HepG2 (cell line): ENCODE results near the gene SLC7A10. TPM values are rescaled to one million over a fixed set of nuclear protein-coding genes. Genes with fewer than 3 reads are reported as not detected.
A peak's percentile ranks its signal among the peaks of the same experiment; 100 is the strongest.

Experiments
- ATAC-seq: fragments of 200-7000 bp; cut with Tn5 transposase; 3 replicates; pipeline ENCODE4 v1.9.1; 2020; ENCODE audit warnings: mild to moderate bottlenecking, moderate library complexity
- BruUV-seq: library from RNA; stranded (reverse); fragments of 400-500 nt; replicated peaks from 2 replicates; lab custom pipeline; 2021; lab: Mats Ljungman, UMichigan
- CTCF ChIA-PET: fragments of 300-600 bp; formaldehyde crosslinking; extraction: SDS; loops from one replicate; lab custom pipeline; 2021; ENCODE audit warnings: low total read pairs, inconsistent platforms, low intra/inter-chr PET ratio; lab: Yijun Ruan, JAX
- POLR2A ChIA-PET: fragments of 350-600 bp; sonication (Branson Sonifier 250); formaldehyde crosslinking; loops from one replicate; lab custom pipeline; 2020; ENCODE audit warnings: antibody characterized with exemption, inconsistent platforms; lab: Yijun Ruan, JAX
- DNase-seq: peaks from one replicate; pipeline ENCODE4 v3.0.0-alpha.2; 2015; ENCODE audit warnings: low spot score
- FAIRE-seq: peaks from 3 replicates; lab custom pipeline; 2011; peaks lifted over from hg19 to GRCh38; lab: Jason Lieb, UNC
- H2AFZ ChIP-seq: one replicate; pipeline ENCODE4 v1.6.1; 2011; ENCODE audit warnings: low read length, inconsistent platforms
- H3K27ac ChIP-seq: fragments of 300-600 bp; 3 replicates; pipeline ENCODE4 v1.8.0; 2011; ENCODE audit warnings: mixed run types, mild to moderate bottlenecking, mixed read lengths, low read length, inconsistent platforms; ENCODE audit not compliant: insufficient read depth; ENCODE audit errors: extremely low read length
- H3K27me3 ChIP-seq, 2 experiments: fragments of 200-600 bp in 1 of 2; 2 replicates in 1 of 2; 3 replicates in 1 of 2; pipeline versions ENCODE4 v1.6.0 to v1.8.0; 2011; ENCODE audit warnings: low read length in 2 of 2, mild to moderate bottlenecking in 2 of 2, moderate library complexity in 2 of 2, inconsistent platforms in 1 of 2; ENCODE audit not compliant: insufficient read depth in 2 of 2, control insufficient read depth in 1 of 2
- H3K36me3 ChIP-seq, 2 experiments: fragments of 200-600 bp in 1 of 2; replicated peaks in 1 of 2; 2 replicates in 1 of 2; 3 replicates in 1 of 2; pipeline versions ENCODE4 v1.5.1 to v1.8.0; 2011; ENCODE audit warnings: low read length in 2 of 2, inconsistent platforms in 1 of 2; ENCODE audit not compliant: insufficient read depth in 2 of 2, control insufficient read depth in 1 of 2
- H3K4me1 ChIP-seq: 2 replicates; pipeline ENCODE4 v1.5.1; 2012; ENCODE audit warnings: low read length, inconsistent platforms; ENCODE audit not compliant: insufficient read depth
- H3K4me2 ChIP-seq: 2 replicates; pipeline ENCODE4 v1.6.0; 2011; ENCODE audit warnings: low read depth, low read length, inconsistent platforms
- H3K4me3 ChIP-seq, 3 experiments: fragments of 200-600 bp in 1 of 3; sonication (generic), shearing (Covaris generic) in 1 of 3; replicated peaks in 1 of 3; 2 replicates each; pipeline ENCODE4 v1.5.1; 2011 to 2016; ENCODE audit warnings: low read length in 3 of 3, inconsistent platforms in 2 of 3, low read depth in 2 of 3, mild to moderate bottlenecking in 2 of 3, control low read depth in 1 of 3, mixed read lengths in 1 of 3; ENCODE audit not compliant: insufficient read depth in 1 of 3
- H3K79me2 ChIP-seq: one replicate; pipeline ENCODE4 v1.6.1; 2011; ENCODE audit warnings: low read length, inconsistent platforms; ENCODE audit not compliant: insufficient read depth
- H3K9ac ChIP-seq: 2 replicates; pipeline ENCODE4 v1.6.0; 2011; ENCODE audit warnings: mild to moderate bottlenecking, low read depth, low read length, inconsistent platforms; ENCODE audit not compliant: insufficient read depth
- H3K9me3 ChIP-seq: 2 replicates; pipeline ENCODE4 v1.5.1; 2012; ENCODE audit warnings: mild to moderate bottlenecking, low read length
- H4K20me1 ChIP-seq: 2 replicates; pipeline ENCODE4 v1.6.0; 2011; ENCODE audit warnings: inconsistent platforms, mild to moderate bottlenecking, low read length, moderate library complexity; ENCODE audit not compliant: insufficient read depth
- CEBPB ChIP-seq: IDR thresholded peaks from 2 replicates; pipeline ENCODE4 v1.6.1; 2011; ENCODE audit warnings: low read depth, low read length, improper control_type of control experiment, borderline replicate concordance
- EP300 ChIP-seq, 3 experiments: sonication (generic) in 1 of 3; formaldehyde crosslinking in 1 of 3; IDR thresholded peaks; 2 replicates each; pipeline versions ENCODE4 v1.5.1 to v1.6.1; 2011 to 2020; ENCODE audit warnings: low read depth in 2 of 3, low read length in 2 of 3, borderline replicate concordance in 1 of 3, improper control_type of control experiment in 1 of 3, mild to moderate bottlenecking in 1 of 3, missing genetic modification reagents in 1 of 3, moderate library complexity in 1 of 3
- FLYWCH1 ChIP-seq: sonication (generic); formaldehyde crosslinking; IDR thresholded peaks from 2 replicates; pipeline ENCODE4 v1.8.1; 2023; ENCODE audit warnings: mild to moderate bottlenecking, missing genetic modification reagents
- GZF1 ChIP-seq: sonication (generic); formaldehyde crosslinking; IDR thresholded peaks from 2 replicates; pipeline ENCODE4 v1.5.1; 2020; ENCODE audit warnings: mild to moderate bottlenecking, missing genetic modification reagents
- HNRNPL ChIP-seq: fragments of 200-400 bp; formaldehyde crosslinking; IDR thresholded peaks from 2 replicates; pipeline ENCODE4 v1.6.1; 2017; ENCODE audit warnings: mild to moderate bottlenecking, low read depth, low read length
- HNRNPLL ChIP-seq: fragments of 200-400 bp; formaldehyde crosslinking; IDR thresholded peaks from 2 replicates; pipeline ENCODE4 v1.6.1; 2017; ENCODE audit warnings: mild to moderate bottlenecking, low read depth, low read length; ENCODE audit not compliant: poor library complexity, severe bottlenecking
- KLF12 ChIP-seq: sonication (generic); formaldehyde crosslinking; IDR thresholded peaks from 2 replicates; pipeline ENCODE4 v1.4.0; 2020; ENCODE audit warnings: missing genetic modification reagents, borderline replicate concordance
- MAZ ChIP-seq, 2 experiments: sonication (generic) in 1 of 2; formaldehyde crosslinking in 1 of 2; IDR thresholded peaks; 2 replicates each; pipeline versions ENCODE4 v1.5.0 to v1.6.1; 2012 to 2020; ENCODE audit warnings: low read depth in 2 of 2, mild to moderate bottlenecking in 2 of 2, borderline replicate concordance in 1 of 2, improper control_type of control experiment in 1 of 2, low read length in 1 of 2, missing genetic modification reagents in 1 of 2, moderate library complexity in 1 of 2
- SRSF1 ChIP-seq: fragments of 200-400 bp; formaldehyde crosslinking; optimal IDR thresholded peaks from 2 replicates; pipeline ENCODE3; 2017; ENCODE audit warnings: mild to moderate bottlenecking, low read depth, low read length, moderate library complexity
- TOE1 ChIP-seq: sonication (generic); formaldehyde crosslinking; IDR thresholded peaks from 2 replicates; pipeline ENCODE4 v1.4.0; 2020; ENCODE audit warnings: mild to moderate bottlenecking, missing genetic modification reagents
- ZFP36L2 ChIP-seq: sonication (generic); formaldehyde crosslinking; IDR thresholded peaks from 2 replicates; pipeline ENCODE4 v1.4.0; 2020; ENCODE audit warnings: missing genetic modification reagents
- ZMYM3 ChIP-seq: sonication (generic); formaldehyde crosslinking; IDR thresholded peaks from 2 replicates; pipeline ENCODE4 v1.5.1; 2020; ENCODE audit warnings: mild to moderate bottlenecking, missing genetic modification reagents
- ZNF207 ChIP-seq: fragments of 450-650 bp; IDR thresholded peaks from 2 replicates; pipeline ENCODE4 v1.6.1; 2016; ENCODE audit warnings: antibody characterized with exemption, borderline replicate concordance
- ZNF234 ChIP-seq: sonication (generic); formaldehyde crosslinking; conservative IDR thresholded peaks from 2 replicates; pipeline ENCODE4 v1.5.1; 2020; ENCODE audit warnings: mild to moderate bottlenecking, missing genetic modification reagents
- ZNF572 ChIP-seq: sonication (generic); formaldehyde crosslinking; IDR thresholded peaks from 2 replicates; pipeline ENCODE4 v1.5.1; 2020; ENCODE audit warnings: mild to moderate bottlenecking, missing genetic modification reagents
- ZNF672 ChIP-seq: sonication (generic); formaldehyde crosslinking; IDR thresholded peaks from 2 replicates; pipeline ENCODE4 v1.8.1; 2022; ENCODE audit warnings: missing genetic modification reagents
- ZNF7 ChIP-seq: IDR thresholded peaks from 2 replicates; pipeline ENCODE4 v1.6.1; 2016; ENCODE audit warnings: missing biosample characterization, missing genetic modification reagents
- WGBS: methylation state at CpG from one replicate; pipeline ENCODE4 v1.1.6; 2017; ENCODE audit warnings: low lambda C conversion rate; 5-methylcytosine and 5-hydroxymethylcytosine counted together
- in situ Hi-C: cut with HindIII; loops from 2 replicates; pipeline ENCODE4 v1.10.0; 2017; ENCODE audit warnings: low pct_unique_long_range_greater_than_20kb; ENCODE audit not compliant: extremely low pct_ligation_motif_present
- intact Hi-C: fragments of 100-400 bp; cut with micrococcal nuclease; formaldehyde crosslinking; loops from one replicate; pipeline ENCODE4 v1.10.0; 2022; ENCODE audit not compliant: unreplicated experiment
- polyA plus RNA-seq, 8 experiments: library from polyadenylated mRNA; depleted of rRNA in 3 of 8; stranded (reverse) in 7 of 8; unstranded in 1 of 8; fragments of >200 nt; fragmentation: Illumina TruSeq in 4 of 8; extraction: Trizol in 4 of 8; gene quantifications; 2 replicates each; pipeline versions ENCODE4 v1.2.1 to v1.2.3, GENCODE V29; 2011 to 2016; ENCODE audit warnings: low read depth in 4 of 8, missing spikeins in 1 of 8, mixed read lengths in 1 of 8; ENCODE audit not compliant: insufficient read depth in 1 of 8
- total RNA-seq, 5 experiments: library from RNA; depleted of rRNA; stranded (reverse); fragments of >200 nt; fragmentation: Illumina TruSeq; extraction: Trizol; gene quantifications; 2 replicates each; pipeline ENCODE4 v1.2.3, GENCODE V29; 2016; ENCODE audit warnings: low read depth in 1 of 5
- TF ChIP-seq, protein P1 (sequence below): sonication (generic); formaldehyde crosslinking; IDR thresholded peaks from 2 replicates; pipeline ENCODE4 v1.5.0; 2020; ENCODE audit warnings: mild to moderate bottlenecking, missing genetic modification reagents, moderate library complexity
- TF ChIP-seq, protein P2 (sequence below): sonication (generic); formaldehyde crosslinking; IDR thresholded peaks from 2 replicates; pipeline ENCODE4 v1.4.0; 2020; ENCODE audit warnings: missing genetic modification reagents

SLC7A10 gene
- total and polyA plus RNA-seq, 2 of the 13 experiments (the other 11 are each of a cell fraction or from before 2014, with no cell fraction given), result 1.1 to 2.2 TPM

DNA sequence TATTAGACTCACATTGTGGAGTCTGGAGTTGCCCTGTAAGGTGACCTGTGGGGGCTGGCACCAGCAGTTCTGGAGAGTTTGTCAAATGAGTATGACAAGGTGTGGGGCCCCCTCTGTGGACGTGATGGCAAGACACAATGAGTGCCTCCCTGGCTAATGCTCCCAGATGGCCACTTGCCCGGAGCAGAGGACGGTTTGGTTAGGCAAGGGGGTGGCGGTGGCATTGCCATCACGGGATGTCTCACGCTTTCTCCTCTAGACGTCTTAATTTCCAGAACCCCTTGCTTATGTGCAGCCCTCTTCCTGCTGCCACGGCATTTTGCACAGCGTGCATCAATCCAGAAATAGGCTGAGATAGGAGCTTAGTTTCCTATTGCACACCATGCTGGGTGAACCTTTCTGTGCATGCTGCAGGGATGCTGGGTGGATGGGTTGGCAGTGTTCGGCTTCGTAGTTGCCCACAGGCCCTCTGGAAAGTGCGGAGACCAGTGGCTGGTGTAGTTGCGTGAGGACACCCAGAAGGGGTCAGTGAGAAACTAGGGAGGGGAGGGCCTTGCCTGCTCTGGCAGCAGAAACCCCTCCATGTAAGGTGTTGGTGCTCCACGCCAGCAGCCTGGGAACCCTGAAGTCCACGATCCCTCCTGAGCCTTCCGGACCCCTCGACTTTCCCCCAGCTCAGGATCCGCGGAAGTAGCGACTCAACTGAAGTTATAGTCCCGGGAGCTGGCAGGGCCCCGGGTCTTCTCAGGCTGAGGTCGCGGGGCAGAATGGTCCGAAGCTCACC, 49.6 kb downstream of the SLC7A10 start:
- no peaks in the 10 kb centered on the region for H4K20me1 ChIP-seq
- WGBS, result 0% methylated on average over 1 of the region's 25 CpGs
- H3K79me2 ChIP-seq, result peaks cover 7% of the 10 kb centered on the region
- CTCF ChIA-PET, result interaction anchor here (2.2 kb wide), 1 partner anchor 32 kb away, joined by 9 read pairs; no protein-coding TSS in a partner anchor
- peaks cover 0 to 4% of the 10 kb centered on the region in 2 experiments; a peak in 1 of 5 replicates for H3K27me3 ChIP-seq
- H3K27ac ChIP-seq, result peak overlapping the region; percentile 92
- FAIRE-seq, result peak; percentile 51
- H3K9me3 ChIP-seq, result no peaks in the 10 kb centered on the region
- peak overlapping the region; percentile 92 for H3K4me2 ChIP-seq
- no peaks in the 10 kb centered on the region for H3K36me3 ChIP-seq
- peak; percentile 48 for ATAC-seq
- peak overlapping the region; percentile 98 for H3K9ac ChIP-seq
- DNase-seq, result peak; percentile 61
- no peak overlapping the region for H2AFZ ChIP-seq
- peaks cover 65% of the 10 kb centered on the region for H3K4me1 ChIP-seq
- in situ Hi-C loops, result loop anchor here (5.0 kb wide), 1 partner anchor 34 kb away; no protein-coding TSS in a partner anchor
- BruUV-seq, result TSS peak; percentile 81
- intact Hi-C loops, result loop anchor here (2.0 kb wide), 1 partner anchor 31 kb away; no protein-coding TSS in a partner anchor
- peak overlapping the region; percentile 80 to 97 (median 86) for H3K4me3 ChIP-seq
- POLR2A ChIA-PET, result interaction anchor here (0.8 to 2.8 kb wide), 19 partner anchors 10 to 620 kb away, joined by 3 to 46 read pairs (median 8); partner anchors contain the start of genes CEBPA, CEP89, FAAP24 and KCTD15
- TF ChIP-seq CEBPB (no peak), TOE1 (no peak), ZNF572 (0 out of 2 replicates have a peak, but pooled peaks have one; percentile 63), HNRNPL (0 out of 2 replicates have a peak, but pooled peaks have one; percentile 35), ZNF207 (no peak), EP300 (IDR thresholded peaks at IDR 0.05; ENCODE audit: low read depth in 2 of 2, low read length in 2 of 2) (0 out of 4 replicates have a peak, but pooled peaks of 1 of the 2 experiments have one; percentile 4), EP300 (CRISPR knock-in tag; IDR thresholded peaks at IDR 0.05; ENCODE audit: borderline replicate concordance) (no peak), ZNF234 (CRISPR knock-in tag) (0 out of 2 replicates have a peak, but pooled peaks have one; percentile 12), FLYWCH1 (CRISPR knock-in tag) (no peak), ZNF7 (CRISPR knock-in tag) (no peak), SRSF1 (peak; percentile 11), GZF1 (CRISPR knock-in tag) (no peak), ZNF672 (CRISPR knock-in tag) (no peak), MAZ (IDR thresholded peaks at IDR 0.05; ENCODE audit: borderline replicate concordance, low read depth, low read length) (no peak), MAZ (CRISPR knock-in tag; IDR thresholded peaks at IDR 0.05; ENCODE audit: low read depth) (peak; percentile 36; the same call in 1 of the 2 replicates), ZFP36L2 (CRISPR knock-in tag) (no peak), KLF12 (0 out of 2 replicates have a peak, but pooled peaks have one; percentile 2), HNRNPLL (no peak), ZMYM3 (CRISPR knock-in tag) (no peak)
- TF ChIP-seq, protein P1, sequence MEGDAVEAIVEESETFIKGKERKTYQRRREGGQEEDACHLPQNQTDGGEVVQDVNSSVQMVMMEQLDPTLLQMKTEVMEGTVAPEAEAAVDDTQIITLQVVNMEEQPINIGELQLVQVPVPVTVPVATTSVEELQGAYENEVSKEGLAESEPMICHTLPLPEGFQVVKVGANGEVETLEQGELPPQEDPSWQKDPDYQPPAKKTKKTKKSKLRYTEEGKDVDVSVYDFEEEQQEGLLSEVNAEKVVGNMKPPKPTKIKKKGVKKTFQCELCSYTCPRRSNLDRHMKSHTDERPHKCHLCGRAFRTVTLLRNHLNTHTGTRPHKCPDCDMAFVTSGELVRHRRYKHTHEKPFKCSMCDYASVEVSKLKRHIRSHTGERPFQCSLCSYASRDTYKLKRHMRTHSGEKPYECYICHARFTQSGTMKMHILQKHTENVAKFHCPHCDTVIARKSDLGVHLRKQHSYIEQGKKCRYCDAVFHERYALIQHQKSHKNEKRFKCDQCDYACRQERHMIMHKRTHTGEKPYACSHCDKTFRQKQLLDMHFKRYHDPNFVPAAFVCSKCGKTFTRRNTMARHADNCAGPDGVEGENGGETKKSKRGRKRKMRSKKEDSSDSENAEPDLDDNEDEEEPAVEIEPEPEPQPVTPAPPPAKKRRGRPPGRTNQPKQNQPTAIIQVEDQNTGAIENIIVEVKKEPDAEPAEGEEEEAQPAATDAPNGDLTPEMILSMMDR (CRISPR knock-in tag), result peak; percentile 54
- TF ChIP-seq, protein P2, sequence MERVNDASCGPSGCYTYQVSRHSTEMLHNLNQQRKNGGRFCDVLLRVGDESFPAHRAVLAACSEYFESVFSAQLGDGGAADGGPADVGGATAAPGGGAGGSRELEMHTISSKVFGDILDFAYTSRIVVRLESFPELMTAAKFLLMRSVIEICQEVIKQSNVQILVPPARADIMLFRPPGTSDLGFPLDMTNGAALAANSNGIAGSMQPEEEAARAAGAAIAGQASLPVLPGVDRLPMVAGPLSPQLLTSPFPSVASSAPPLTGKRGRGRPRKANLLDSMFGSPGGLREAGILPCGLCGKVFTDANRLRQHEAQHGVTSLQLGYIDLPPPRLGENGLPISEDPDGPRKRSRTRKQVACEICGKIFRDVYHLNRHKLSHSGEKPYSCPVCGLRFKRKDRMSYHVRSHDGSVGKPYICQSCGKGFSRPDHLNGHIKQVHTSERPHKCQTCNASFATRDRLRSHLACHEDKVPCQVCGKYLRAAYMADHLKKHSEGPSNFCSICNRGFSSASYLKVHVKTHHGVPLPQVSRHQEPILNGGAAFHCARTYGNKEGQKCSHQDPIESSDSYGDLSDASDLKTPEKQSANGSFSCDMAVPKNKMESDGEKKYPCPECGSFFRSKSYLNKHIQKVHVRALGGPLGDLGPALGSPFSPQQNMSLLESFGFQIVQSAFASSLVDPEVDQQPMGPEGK (CRISPR knock-in tag), result peak; percentile 76
